Loucy (cell line): Measurements from ENCODE around the gene IRF9.

Source experiments
- H2AFZ ChIP-seq: fragments of 200-600 bp; sonication (generic); 2 replicates; pipeline ENCODE4 v1.6.0; 2016; ENCODE audit warnings: antibody characterized with exemption, mild to moderate bottlenecking, low read length, moderate library complexity
- H3F3A ChIP-seq: fragments of 200-600 bp; 2 replicates; pipeline ENCODE4 v1.6.0; 2016; ENCODE audit warnings: antibody characterized with exemption, low read depth, mild to moderate bottlenecking
- H3K27me3 ChIP-seq: fragments of 200-600 bp; sonication (generic); 2 replicates; pipeline ENCODE4 v1.6.1; 2014; ENCODE audit warnings: low read length, mild to moderate bottlenecking; ENCODE audit not compliant: insufficient read depth, poor library complexity, severe bottlenecking
- H3K36me3 ChIP-seq: fragments of 200-600 bp; sonication (generic); 2 replicates; pipeline ENCODE4 v1.6.1; 2016; ENCODE audit warnings: low read length; ENCODE audit not compliant: insufficient read depth
- H3K4me1 ChIP-seq: fragments of 200-600 bp; sonication (generic); 2 replicates; pipeline ENCODE4 v1.5.1; 2014; ENCODE audit warnings: low read length, mild to moderate bottlenecking; ENCODE audit not compliant: insufficient read depth, poor library complexity, severe bottlenecking
- H3K4me2 ChIP-seq: fragments of 200-600 bp; sonication (generic); 2 replicates; pipeline ENCODE4 v1.6.0; 2014; ENCODE audit warnings: antibody characterized with exemption, low read length, low read depth, mild to moderate bottlenecking; ENCODE audit not compliant: poor library complexity, severe bottlenecking
- H3K4me3 ChIP-seq: fragments of 200-600 bp; sonication (generic); 2 replicates; pipeline ENCODE4 v1.5.1; 2014; ENCODE audit warnings: low read length, mild to moderate bottlenecking, mixed read lengths; ENCODE audit not compliant: poor library complexity, severe bottlenecking
- H3K79me2 ChIP-seq: fragments of 200-600 bp; sonication (generic); 2 replicates; pipeline ENCODE4 v1.6.1; 2014; ENCODE audit warnings: low read length; ENCODE audit not compliant: insufficient read depth
- H3K9ac ChIP-seq: fragments of 200-600 bp; sonication (generic); 2 replicates; pipeline ENCODE4 v1.6.0; 2014; ENCODE audit warnings: mild to moderate bottlenecking, low read depth, low read length, moderate library complexity; ENCODE audit not compliant: poor library complexity, severe bottlenecking
- H3K9me2 ChIP-seq: fragments of 200-600 bp; sonication (generic); replicated peaks from 2 replicates; pipeline ENCODE4 v1.6.1; 2016; ENCODE audit warnings: low read depth, low read length, mixed read lengths
- H3K9me3 ChIP-seq: fragments of 200-600 bp; sonication (generic); 2 replicates; pipeline ENCODE4 v1.6.1; 2014; ENCODE audit warnings: mild to moderate bottlenecking, antibody characterized with exemption, low read length, low read depth; ENCODE audit not compliant: insufficient read depth
- H4K20me1 ChIP-seq: fragments of 200-600 bp; sonication (generic); 2 replicates; pipeline ENCODE4 v1.6.0; 2014; ENCODE audit warnings: antibody characterized with exemption, low read length, mild to moderate bottlenecking; ENCODE audit not compliant: insufficient read depth, poor library complexity, severe bottlenecking
- EZH2phosphoT487 ChIP-seq: fragments of 200-600 bp; IDR thresholded peaks from 2 replicates; pipeline ENCODE4 v1.6.1; 2018; ENCODE audit warnings: antibody characterized with exemption, mild to moderate bottlenecking, moderate library complexity, borderline replicate concordance
- TF ChIP-seq, protein P1 (sequence below): fragments of 200-600 bp; sonication (generic); conservative IDR thresholded peaks from 2 replicates; pipeline ENCODE4 v1.5.1; 2014; ENCODE audit warnings: mild to moderate bottlenecking, antibody characterized with exemption, low read length

Gene IRF9

DNA sequence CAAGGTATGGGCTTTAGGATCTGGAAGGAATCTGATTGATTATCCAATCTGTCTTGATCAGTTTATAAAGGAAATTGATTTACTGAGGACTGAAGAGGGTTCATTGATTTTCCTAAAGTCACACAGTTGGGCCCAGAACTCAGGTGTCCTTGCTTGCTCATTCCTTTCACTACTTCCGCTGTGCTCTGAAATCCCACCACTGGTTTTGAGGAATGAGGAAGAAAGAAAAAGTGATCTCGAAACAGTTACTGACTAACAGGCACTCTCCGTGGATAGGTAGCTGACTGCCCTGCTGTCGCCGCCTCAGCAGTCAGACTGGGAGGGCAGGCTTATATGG lies 30.7 kb upstream of the IRF9 start, which contains the start of gene FITM1:
FITM1 (plus strand) TSS at position 280 of the 337 bp plus-strand sequence. CDS start 905 bp downstream, outside the sequence.
- Histone ChIP-seq H3K9me2 (no peaks in the 10 kb centered on the region), H3F3A (no peaks in the 10 kb centered on the region), H3K4me3 (no peak within 1 kb of the TSS), H3K79me2 (no peaks in the 10 kb centered on the region), H3K27me3 (no peaks in the 10 kb centered on the region), H4K20me1 (no peaks in the 10 kb centered on the region), H3K9ac (peak within 1 kb of the TSS; percentile 17), H3K36me3 (no peaks in the 10 kb centered on the region), H2AFZ (no peak within 1 kb of the TSS), H3K4me1 (peaks cover 19% of the 10 kb centered on the region), H3K9me3 (no peaks in the 10 kb centered on the region), H3K4me2 (peak within 1 kb of the TSS; percentile 12)
- TF ChIP-seq, protein P1, sequence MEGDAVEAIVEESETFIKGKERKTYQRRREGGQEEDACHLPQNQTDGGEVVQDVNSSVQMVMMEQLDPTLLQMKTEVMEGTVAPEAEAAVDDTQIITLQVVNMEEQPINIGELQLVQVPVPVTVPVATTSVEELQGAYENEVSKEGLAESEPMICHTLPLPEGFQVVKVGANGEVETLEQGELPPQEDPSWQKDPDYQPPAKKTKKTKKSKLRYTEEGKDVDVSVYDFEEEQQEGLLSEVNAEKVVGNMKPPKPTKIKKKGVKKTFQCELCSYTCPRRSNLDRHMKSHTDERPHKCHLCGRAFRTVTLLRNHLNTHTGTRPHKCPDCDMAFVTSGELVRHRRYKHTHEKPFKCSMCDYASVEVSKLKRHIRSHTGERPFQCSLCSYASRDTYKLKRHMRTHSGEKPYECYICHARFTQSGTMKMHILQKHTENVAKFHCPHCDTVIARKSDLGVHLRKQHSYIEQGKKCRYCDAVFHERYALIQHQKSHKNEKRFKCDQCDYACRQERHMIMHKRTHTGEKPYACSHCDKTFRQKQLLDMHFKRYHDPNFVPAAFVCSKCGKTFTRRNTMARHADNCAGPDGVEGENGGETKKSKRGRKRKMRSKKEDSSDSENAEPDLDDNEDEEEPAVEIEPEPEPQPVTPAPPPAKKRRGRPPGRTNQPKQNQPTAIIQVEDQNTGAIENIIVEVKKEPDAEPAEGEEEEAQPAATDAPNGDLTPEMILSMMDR: no peak
- TF ChIP-seq EZH2phosphoT487: no peak

DNA sequence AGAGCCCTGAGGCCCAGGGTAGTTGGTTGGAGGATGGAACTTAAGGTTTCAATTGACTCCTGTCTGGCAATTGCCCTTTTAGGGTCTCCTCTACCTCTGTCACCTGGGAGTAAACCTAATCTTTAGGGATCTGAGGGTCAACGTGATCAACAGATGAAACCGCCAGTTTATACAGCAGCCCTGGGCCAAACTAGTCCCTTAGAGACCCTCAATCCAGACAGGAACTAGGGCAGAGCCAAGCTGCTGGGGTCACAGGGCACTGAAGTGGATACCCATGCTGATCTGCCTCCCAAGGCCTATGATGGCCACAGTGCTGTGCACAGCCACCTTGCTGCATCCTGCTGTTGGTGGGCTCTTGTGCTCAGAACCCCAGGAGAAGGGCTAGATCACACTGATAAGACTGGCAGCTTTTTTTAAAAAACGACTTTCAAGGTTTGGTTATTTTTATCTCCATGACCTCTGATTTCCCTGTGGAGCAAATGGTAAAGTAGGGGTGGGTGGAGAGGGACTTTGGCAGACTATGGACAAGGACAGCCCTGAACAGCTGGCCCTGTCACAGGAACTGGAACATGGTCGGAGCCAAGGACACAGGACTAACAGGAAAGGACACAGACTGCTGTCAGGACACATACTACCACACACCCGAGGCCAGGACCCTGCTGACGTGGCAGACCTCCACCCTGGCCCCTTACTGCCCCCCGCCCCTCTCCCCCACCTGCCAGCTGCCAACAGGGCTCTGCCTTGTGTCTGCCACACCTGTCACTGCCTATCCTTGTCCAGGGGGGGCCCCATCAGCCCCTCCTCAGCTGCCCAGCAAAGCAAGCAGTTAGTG lies 30.1 kb upstream of the IRF9 start:
- no peaks in the 10 kb centered on the region for H3F3A ChIP-seq
- H2AFZ ChIP-seq: no peak overlapping the region
- H3K4me3 ChIP-seq: no peak overlapping the region
- H3K27me3 ChIP-seq: no peaks in the 10 kb centered on the region
- H4K20me1 ChIP-seq: no peaks in the 10 kb centered on the region
- peak overlapping the region; percentile 12 for H3K4me2 ChIP-seq
- peaks cover 22% of the 10 kb centered on the region for H3K4me1 ChIP-seq
- H3K36me3 ChIP-seq: no peaks in the 10 kb centered on the region
- H3K9me2 ChIP-seq: no peaks in the 10 kb centered on the region
- H3K79me2 ChIP-seq: no peaks in the 10 kb centered on the region
- H3K9ac ChIP-seq: peak overlapping the region; percentile 17
- no peak for TF ChIP-seq EZH2phosphoT487
- TF ChIP-seq, protein P1: no peak
- H3K9me3 ChIP-seq: no peaks in the 10 kb centered on the region

DNA sequence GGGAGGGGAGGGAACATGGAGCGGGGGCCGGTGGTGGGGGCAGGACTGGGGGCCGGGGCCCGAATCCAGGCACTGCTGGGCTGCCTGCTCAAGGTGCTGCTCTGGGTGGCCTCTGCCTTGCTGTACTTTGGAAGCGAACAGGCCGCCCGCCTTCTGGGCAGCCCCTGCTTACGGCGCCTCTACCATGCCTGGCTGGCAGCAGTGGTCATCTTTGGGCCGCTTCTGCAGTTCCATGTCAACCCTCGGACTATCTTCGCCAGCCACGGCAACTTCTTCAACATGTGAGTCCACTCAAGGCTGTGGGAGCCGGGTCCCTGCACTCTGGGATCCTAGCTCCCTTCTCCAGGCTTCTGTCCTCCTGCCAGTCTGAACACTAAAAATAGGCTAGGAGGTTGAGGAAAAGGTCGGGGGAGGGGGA lies 29.5 kb upstream of the IRF9 start:
- Histone ChIP-seq H3K9me2 (no peaks in the 10 kb centered on the region), H4K20me1 (peaks cover 3% of the 10 kb centered on the region), H3K4me3 (no peak overlapping the region), H3F3A (no peaks in the 10 kb centered on the region), H3K9me3 (no peaks in the 10 kb centered on the region), H3K36me3 (no peaks in the 10 kb centered on the region), H3K79me2 (peaks cover 6% of the 10 kb centered on the region), H2AFZ (no peak overlapping the region), H3K9ac (no peak overlapping the region), H3K27me3 (no peaks in the 10 kb centered on the region), H3K4me2 (no peak overlapping the region), H3K4me1 (peaks cover 27% of the 10 kb centered on the region)
- TF ChIP-seq EZH2phosphoT487: no peak
- TF ChIP-seq, protein P1: no peak
